Body of pancreas (tissue), 4 donors: ENCODE measurements around the gene SEC11A. TPM values are rescaled to one million over a fixed set of nuclear protein-coding genes. Genes with fewer than 3 reads are reported as not detected.
"Not testable (repeated sequence)": the region's sequence is repeated elsewhere in the genome, so short reads cannot be mapped to it uniquely, and the experiment has no call there.

Experiments
- ATAC-seq: fragments of 150-250 bp; one replicate; pipeline ENCODE4 v1.9.1; 2016
- DNase-seq, 4 donors: peaks; one replicate each; pipeline ENCODE4 v3.0.0-alpha.2; 2019
- H3K27ac ChIP-seq, 4 donors: fragments of 200-600 bp; sonication (generic); 1 replicate in 3 of 4; 2 replicates in 1 of 4; pipeline versions ENCODE4 v1.5.1 to v1.6.1; 2016 to 2019; ENCODE audit warnings: mild to moderate bottlenecking in 1 of 4, mixed read lengths in 1 of 4, moderate library complexity in 1 of 4
- H3K27me3 ChIP-seq, 2 donors: fragments of 200-600 bp; sonication (generic); one replicate each; pipeline ENCODE4 v1.6.0; 2016; ENCODE audit warnings: mild to moderate bottlenecking in 1 of 2
- H3K36me3 ChIP-seq, 2 donors: fragments of 200-600 bp; sonication (generic); replicated peaks in 1 of 2; 2 replicates each; pipeline ENCODE4 v1.5.1; 2016; ENCODE audit warnings: low read depth in 2 of 2; ENCODE audit not compliant: insufficient read depth in 1 of 2
- H3K4me1 ChIP-seq: fragments of 200-600 bp; sonication (generic); one replicate; pipeline ENCODE4 v1.6.0; 2016
- H3K4me3 ChIP-seq, 2 donors: fragments of 200-600 bp; sonication (generic); 1 replicate in 1 of 2; 2 replicates in 1 of 2; pipeline ENCODE4 v1.5.1; 2016 to 2019
- H3K9me3 ChIP-seq, 3 donors: fragments of 200-600 bp; sonication (generic); 1 replicate in 2 of 3; 2 replicates in 1 of 3; pipeline ENCODE4 v1.5.1; 2016
- CTCF ChIP-seq, 7 experiments: fragments of 450-650 bp in 4 of 7; fragments of 200-600 bp in 3 of 7; sonication (generic) in 3 of 7; IDR thresholded peaks; one replicate each; pipeline ENCODE4 v1.5.1; 2016 to 2019; ENCODE audit warnings: antibody characterized with exemption in 7 of 7
- POLR2A ChIP-seq, 3 donors: fragments of 450-650 bp; IDR thresholded peaks; one replicate each; pipeline ENCODE4 v1.6.1; 2016; ENCODE audit warnings: antibody characterized with exemption in 3 of 3, mild to moderate bottlenecking in 2 of 3
- WGBS, 2 donors: methylation state at CpG; one replicate each; pipeline ENCODE4 v1.1.5; 2017; 5-methylcytosine and 5-hydroxymethylcytosine counted together
- intact Hi-C: fragments of 100-400 bp; cut with DNase I; formaldehyde crosslinking; loops from one replicate; pipeline ENCODE4 v1.15.1; 2023
- total RNA-seq, 2 donors: library from RNA; depleted of rRNA; stranded (reverse); fragments of >200 nt; gene quantifications; one replicate each; pipeline ENCODE4 v1.1.0, GENCODE V29; 2016

Gene SEC11A
- total RNA-seq, 2 donors from 2014 or later: 83.8 to 89.3 TPM

- H3K27me3 ChIP-seq: no peaks in the 10 kb centered on the region
- intact Hi-C loops: no loop called here
- no peak overlapping the region for H3K4me3 ChIP-seq
- ATAC-seq (no peak), DNase-seq (no peak)
- H3K4me1 ChIP-seq: peaks cover 20% of the 10 kb centered on the region
- H3K9me3 ChIP-seq: no peaks in the 10 kb centered on the region
- WGBS, 2 donors: 7 to 9% methylated on average over 1 of the region's 1 CpG
- no peaks in the 10 kb centered on the region for H3K36me3 ChIP-seq
- TF ChIP-seq POLR2A (IDR thresholded peaks at IDR 0.05) (no peak), CTCF (IDR thresholded peaks at IDR 0.05) (no peak)
- no peak overlapping the region for H3K27ac ChIP-seq
These were observed 18.5 kb downstream of the SEC11A start for GRCh38 chr15:84697236-84697990.

GRCh38 chr15:84696757-84697156 lies 19.2 kb downstream of the SEC11A start:
- 74 to 78% methylated on average over 4 of the region's 4 CpGs for WGBS, 2 donors
- H3K4me3 ChIP-seq: no peak overlapping the region
- intact Hi-C loops: no loop called here

GRCh38 chr15:84690342-84690741 lies 25.6 kb downstream of the SEC11A start:
- Histone ChIP-seq H3K4me1 (peaks cover 3% of the 10 kb centered on the region), H3K27me3 (no peaks in the 10 kb centered on the region), H3K36me3 (peaks cover 0 to 2% of the 10 kb centered on the region in 2 donors), H3K27ac (no peak overlapping the region), H3K9me3 (no peaks in the 10 kb centered on the region), H3K4me3 (no peak overlapping the region)
- DNase-seq (no peak), ATAC-seq (no peak)
- no peak for TF ChIP-seq CTCF (IDR thresholded peaks at IDR 0.05)
- no peak for TF ChIP-seq POLR2A (IDR thresholded peaks at IDR 0.05)
- WGBS, 2 donors: 94 to 95% methylated on average over 8 of the region's 8 CpGs
- intact Hi-C loops: no loop called here

More at GRCh38 chr15:84696757-84697156, 19.2 kb downstream of the SEC11A start:
- TF ChIP-seq CTCF (IDR thresholded peaks at IDR 0.05): no peak
- TF ChIP-seq POLR2A (IDR thresholded peaks at IDR 0.05): no peak
- H3K27ac ChIP-seq: no peak overlapping the region
- H3K36me3 ChIP-seq: no peaks in the 10 kb centered on the region
- ATAC-seq (no peak), DNase-seq (no peak)
- H3K27me3 ChIP-seq: no peaks in the 10 kb centered on the region
- peaks cover 20% of the 10 kb centered on the region for H3K4me1 ChIP-seq
- no peaks in the 10 kb centered on the region for H3K9me3 ChIP-seq

GRCh38 chr15:84689858-84690257 lies 26.1 kb downstream of the SEC11A start:
- DNase-seq: no peak
- H3K27me3 ChIP-seq: no peaks in the 10 kb centered on the region
- no peak overlapping the region for H3K27ac ChIP-seq
- TF ChIP-seq POLR2A (IDR thresholded peaks at IDR 0.05) (no peak), CTCF (IDR thresholded peaks at IDR 0.05) (no peak)
- H3K4me3 ChIP-seq: no peak overlapping the region
- WGBS, 2 donors: 91 to 100% methylated on average over 2 to 4 of the region's 4 CpGs
- ATAC-seq: no peak
- no peaks in the 10 kb centered on the region for H3K4me1 ChIP-seq
- intact Hi-C loops: no loop called here
- peaks cover 0 to 2% of the 10 kb centered on the region in 2 donors for H3K36me3 ChIP-seq
- no peaks in the 10 kb centered on the region for H3K9me3 ChIP-seq

GRCh38 chr15:84686446-84686845 lies 29.5 kb downstream of the SEC11A start:
- 77 to 96% methylated on average over 7 of the region's 7 CpGs for WGBS, 2 donors
- H3K9me3 ChIP-seq, H3K4me1 ChIP-seq, H3K27me3 ChIP-seq, H3K4me3 ChIP-seq, H3K36me3 ChIP-seq, H3K27ac ChIP-seq, intact Hi-C loops, ATAC-seq, DNase-seq: not testable (repeated sequence)
